ENCODE results near the gene HBA1.
"Not testable (repeated sequence)": the region's sequence is repeated elsewhere in the genome, so short reads cannot be mapped to it uniquely, and the experiment has no call there.

HBA1 gene

GRCh38 chr16:169014-169413 lies 7.5 kb upstream of the HBA1 start:
- H3K27me3 ChIP-seq (replicated peaks): peaks cover 45% of the 10 kb centered on the region
- in situ Hi-C loops (cut with HindIII; ENCODE audit: low pct_ligation_motif_present, low sequenced_read_pairs): no loop called here
- H3K4me3 ChIP-seq (ENCODE audit: low read depth, low read length): no peak overlapping the region
- no peaks in the 10 kb centered on the region for H3K36me3 ChIP-seq (replicated peaks)
- DNase-seq: no peak
- H3K27ac ChIP-seq: no peak overlapping the region
- no peak for TF ChIP-seq CTCF (IDR thresholded peaks at IDR 0.05; ENCODE audit: low read depth, low read length, missing control alignments)

- H3K4me3 ChIP-seq (ENCODE audit: low read depth, low read length); in situ Hi-C loops (cut with HindIII; ENCODE audit: low pct_ligation_motif_present, low sequenced_read_pairs); H3K36me3 ChIP-seq (replicated peaks); H3K27ac ChIP-seq: not testable (repeated sequence)
- peak; percentile 40 for DNase-seq
- H3K27me3 ChIP-seq (replicated peaks): peaks cover 44% of the 10 kb centered on the region
Measured at GRCh38 chr16:170088-170507, 6.4 kb upstream of the HBA1 start.

DNA sequence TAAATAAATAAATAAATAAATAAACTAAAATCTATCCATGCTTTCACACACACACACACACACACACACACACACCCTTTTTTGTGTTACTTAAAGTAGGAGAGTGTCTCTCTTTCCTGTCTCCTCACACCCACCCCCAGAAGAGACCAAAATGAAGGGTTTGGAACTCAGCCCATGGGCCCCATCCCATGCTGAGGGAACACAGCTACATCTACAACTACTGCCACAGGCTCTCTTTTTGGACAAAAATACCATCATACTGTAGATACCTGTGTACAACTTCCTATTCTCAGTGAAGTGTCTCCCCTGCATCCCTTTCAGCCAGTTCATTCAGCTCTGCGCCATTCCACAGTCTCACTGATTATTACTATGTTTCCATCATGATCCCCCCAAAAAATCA lies 5.7 kb upstream of the HBA1 start:
- Histone ChIP-seq H3K27me3 (replicated peaks) (peaks cover 44% of the 10 kb centered on the region), H3K27ac (no peak overlapping the region), H3K4me3 (ENCODE audit: low read depth, low read length) (no peak overlapping the region), H3K36me3 (replicated peaks) (no peaks in the 10 kb centered on the region)
- no peak for DNase-seq
- in situ Hi-C loops (cut with HindIII; ENCODE audit: low pct_ligation_motif_present, low sequenced_read_pairs): no loop called here
- no peak for TF ChIP-seq CTCF (IDR thresholded peaks at IDR 0.05; ENCODE audit: low read depth, low read length, missing control alignments)

DNA sequence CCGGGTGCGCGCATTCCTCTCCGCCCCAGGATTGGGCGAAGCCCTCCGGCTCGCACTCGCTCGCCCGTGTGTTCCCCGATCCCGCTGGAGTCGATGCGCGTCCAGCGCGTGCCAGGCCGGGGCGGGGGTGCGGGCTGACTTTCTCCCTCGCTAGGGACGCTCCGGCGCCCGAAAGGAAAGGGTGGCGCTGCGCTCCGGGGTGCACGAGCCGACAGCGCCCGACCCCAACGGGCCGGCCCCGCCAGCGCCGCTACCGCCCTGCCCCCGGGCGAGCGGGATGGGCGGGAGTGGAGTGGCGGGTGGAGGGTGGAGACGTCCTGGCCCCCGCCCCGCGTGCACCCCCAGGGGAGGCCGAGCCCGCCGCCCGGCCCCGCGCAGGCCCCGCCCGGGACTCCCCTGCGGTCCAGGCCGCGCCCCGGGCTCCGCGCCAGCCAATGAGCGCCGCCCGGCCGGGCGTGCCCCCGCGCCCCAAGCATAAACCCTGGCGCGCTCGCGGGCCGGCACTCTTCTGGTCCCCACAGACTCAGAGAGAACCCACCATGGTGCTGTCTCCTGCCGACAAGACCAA lies 4.0 kb upstream of the HBA1 start, which contains the start of gene HBA2:
Gene HBA2, plus strand, starts transcription at position 503 of the 568 bp plus-strand sequence. Its CDS starts 37 bp downstream, at position 540.
- peaks cover 32% of the 10 kb centered on the region for H3K27me3 ChIP-seq (replicated peaks)
- DNase-seq; H3K36me3 ChIP-seq (replicated peaks); in situ Hi-C loops (cut with HindIII; ENCODE audit: low pct_ligation_motif_present, low sequenced_read_pairs); H3K4me3 ChIP-seq (ENCODE audit: low read depth, low read length); H3K27ac ChIP-seq: not testable (repeated sequence)

- H3K27me3 ChIP-seq (replicated peaks): peaks cover 32% of the 10 kb centered on the region
- in situ Hi-C loops (cut with HindIII; ENCODE audit: low pct_ligation_motif_present, low sequenced_read_pairs); H3K27ac ChIP-seq; H3K4me3 ChIP-seq (ENCODE audit: low read depth, low read length); DNase-seq; H3K36me3 ChIP-seq (replicated peaks): not testable (repeated sequence)
Measured at GRCh38 chr16:173211-173854, 3.1 kb upstream of the HBA1 start.

- H3K27ac ChIP-seq; in situ Hi-C loops (cut with HindIII; ENCODE audit: low pct_ligation_motif_present, low sequenced_read_pairs); H3K36me3 ChIP-seq (replicated peaks); H3K4me3 ChIP-seq (ENCODE audit: low read depth, low read length); DNase-seq: not testable (repeated sequence)
- peaks cover 38% of the 10 kb centered on the region for H3K27me3 ChIP-seq (replicated peaks)
Measured at GRCh38 chr16:173928-174769, 2.3 kb upstream of the HBA1 start.

- no peaks in the 10 kb centered on the region for H3K36me3 ChIP-seq (replicated peaks)
- TF ChIP-seq CTCF (IDR thresholded peaks at IDR 0.05; ENCODE audit: low read depth, low read length, missing control alignments): no peak
- no peak overlapping the region for H3K4me3 ChIP-seq (ENCODE audit: low read depth, low read length)
- peaks cover 47% of the 10 kb centered on the region for H3K27me3 ChIP-seq (replicated peaks)
- in situ Hi-C loops (cut with HindIII; ENCODE audit: low pct_ligation_motif_present, low sequenced_read_pairs): no loop called here
- no peak overlapping the region for H3K27ac ChIP-seq
- no peak for DNase-seq
Measured at GRCh38 chr16:175011-175949, 1.2 kb upstream of the HBA1 start.

DNA sequence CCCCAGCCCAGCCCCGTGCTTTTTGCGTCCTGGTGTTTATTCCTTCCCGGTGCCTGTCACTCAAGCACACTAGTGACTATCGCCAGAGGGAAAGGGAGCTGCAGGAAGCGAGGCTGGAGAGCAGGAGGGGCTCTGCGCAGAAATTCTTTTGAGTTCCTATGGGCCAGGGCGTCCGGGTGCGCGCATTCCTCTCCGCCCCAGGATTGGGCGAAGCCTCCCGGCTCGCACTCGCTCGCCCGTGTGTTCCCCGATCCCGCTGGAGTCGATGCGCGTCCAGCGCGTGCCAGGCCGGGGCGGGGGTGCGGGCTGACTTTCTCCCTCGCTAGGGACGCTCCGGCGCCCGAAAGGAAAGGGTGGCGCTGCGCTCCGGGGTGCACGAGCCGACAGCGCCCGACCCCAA lies 474 bp upstream of the HBA1 start:
- H3K36me3 ChIP-seq (replicated peaks); H3K27ac ChIP-seq; DNase-seq; in situ Hi-C loops (cut with HindIII; ENCODE audit: low pct_ligation_motif_present, low sequenced_read_pairs); H3K4me3 ChIP-seq (ENCODE audit: low read depth, low read length): not testable (repeated sequence)
- H3K27me3 ChIP-seq (replicated peaks): peaks cover 44% of the 10 kb centered on the region
